HepG2 (cell line): ENCODE measurements around the gene SEPTIN2. TPM values are rescaled to one million over a fixed set of nuclear protein-coding genes. Genes with fewer than 3 reads are reported as not detected.

Experiments used
- ARNTL ChIP-seq: sonication (generic); formaldehyde crosslinking; IDR thresholded peaks from 2 replicates; pipeline ENCODE4 v1.4.0; 2020; ENCODE audit warnings: mild to moderate bottlenecking, missing genetic modification reagents
- CAMTA2 ChIP-seq: sonication (generic); formaldehyde crosslinking; IDR thresholded peaks from 2 replicates; pipeline ENCODE4 v1.4.0; 2020; ENCODE audit warnings: mild to moderate bottlenecking, missing genetic modification reagents, borderline replicate concordance
- HNF1B ChIP-seq: sonication (generic); formaldehyde crosslinking; IDR thresholded peaks from 2 replicates; pipeline ENCODE4 v1.5.1; 2020; ENCODE audit warnings: mild to moderate bottlenecking, moderate library complexity, missing genetic modification reagents
- HNF4A ChIP-seq: sonication (generic); formaldehyde crosslinking; IDR thresholded peaks from 2 replicates; pipeline ENCODE4 v1.4.0; 2020; ENCODE audit warnings: missing genetic modification reagents
- LCORL ChIP-seq, 2 experiments: fragments of 450-650 bp in 1 of 2; sonication (generic) in 1 of 2; formaldehyde crosslinking in 1 of 2; IDR thresholded peaks; 2 replicates each; pipeline versions ENCODE4 v1.5.0 to v1.6.1; 2017 to 2020; ENCODE audit warnings: antibody characterized with exemption in 1 of 2, missing genetic modification reagents in 1 of 2
- MAFF ChIP-seq: IDR thresholded peaks from 2 replicates; pipeline ENCODE4 v1.6.1; 2011; ENCODE audit warnings: low read depth, low read length, improper control_type of control experiment
- NKX3-1 ChIP-seq: sonication (generic); formaldehyde crosslinking; IDR thresholded peaks from 2 replicates; pipeline ENCODE4 v1.5.0; 2020; ENCODE audit warnings: missing genetic modification reagents
- NR0B2 ChIP-seq: sonication (generic); formaldehyde crosslinking; IDR thresholded peaks from 2 replicates; pipeline ENCODE4 v1.4.0; 2020; ENCODE audit warnings: mild to moderate bottlenecking, missing genetic modification reagents
- RAD21 ChIP-seq: fragments of 450-650 bp; formaldehyde crosslinking; IDR thresholded peaks from 2 replicates; pipeline ENCODE4 v1.5.0; 2020; ENCODE audit warnings: mild to moderate bottlenecking
- RBM39 ChIP-seq: fragments of 200-400 bp; formaldehyde crosslinking; IDR thresholded peaks from one replicate; pipeline ENCODE4 v1.6.1; 2018; ENCODE audit warnings: antibody characterized with exemption, mild to moderate bottlenecking, low read depth, low read length; ENCODE audit not compliant: poor library complexity, severe bottlenecking
- SAFB2 ChIP-seq: sonication (generic); formaldehyde crosslinking; IDR thresholded peaks from 2 replicates; pipeline ENCODE4 v1.5.1; 2020; ENCODE audit warnings: missing genetic modification reagents, low read depth, mild to moderate bottlenecking, borderline replicate concordance
- SOX13 ChIP-seq, 3 experiments: fragments of 450-650 bp in 1 of 3; sonication (generic) in 1 of 3; formaldehyde crosslinking in 1 of 3; IDR thresholded peaks in 2 of 3; conservative IDR thresholded peaks in 1 of 3; 2 replicates each; pipeline versions ENCODE4 v1.5.0 to v1.6.1; 2016 to 2020; ENCODE audit warnings: antibody characterized with exemption in 1 of 3, mild to moderate bottlenecking in 1 of 3, missing compliant biosample characterization in 1 of 3, missing genetic modification reagents in 1 of 3, moderate library complexity in 1 of 3
- TRIM22 ChIP-seq: fragments of 450-650 bp; IDR thresholded peaks from 2 replicates; pipeline ENCODE4 v1.6.1; 2017
- ZFX ChIP-seq: sonication (generic); formaldehyde crosslinking; IDR thresholded peaks from 2 replicates; pipeline ENCODE4 v1.4.0; 2020; ENCODE audit warnings: mild to moderate bottlenecking, low read depth, missing genetic modification reagents, moderate library complexity
- ZNF510 ChIP-seq: sonication (generic); formaldehyde crosslinking; IDR thresholded peaks from 2 replicates; pipeline ENCODE4 v1.4.0; 2020; ENCODE audit warnings: low read depth, mild to moderate bottlenecking, missing genetic modification reagents
- ZNF615 ChIP-seq: sonication (generic); formaldehyde crosslinking; IDR thresholded peaks from 2 replicates; pipeline ENCODE4 v1.5.0; 2020; ENCODE audit warnings: mild to moderate bottlenecking, missing genetic modification reagents, borderline replicate concordance
- ZNF639 ChIP-seq: conservative IDR thresholded peaks from 2 replicates; pipeline ENCODE4 v1.6.1; 2018; ENCODE audit warnings: missing genetic modification reagents
- ZNF710 ChIP-seq: sonication (generic); formaldehyde crosslinking; IDR thresholded peaks from 2 replicates; pipeline ENCODE4 v1.5.0; 2020; ENCODE audit warnings: mild to moderate bottlenecking, missing genetic modification reagents, borderline replicate concordance
- ZNF790 ChIP-seq: sonication (generic); formaldehyde crosslinking; IDR thresholded peaks from 2 replicates; pipeline ENCODE4 v1.8.0; 2022; ENCODE audit warnings: missing genetic modification reagents, mild to moderate bottlenecking, borderline replicate concordance
- ZSCAN12 ChIP-seq: sonication (generic); formaldehyde crosslinking; IDR thresholded peaks from 2 replicates; pipeline ENCODE4 v1.9.0; 2021; ENCODE audit warnings: mild to moderate bottlenecking, missing genetic modification reagents
- polyA plus RNA-seq, 8 experiments: library from polyadenylated mRNA; depleted of rRNA in 3 of 8; stranded (reverse) in 7 of 8; unstranded in 1 of 8; fragments of >200 nt; fragmentation: Illumina TruSeq in 4 of 8; extraction: Trizol in 4 of 8; gene quantifications; 2 replicates each; pipeline versions ENCODE4 v1.2.1 to v1.2.3, GENCODE V29; 2011 to 2016; ENCODE audit warnings: low read depth in 4 of 8, missing spikeins in 1 of 8, mixed read lengths in 1 of 8; ENCODE audit not compliant: insufficient read depth in 1 of 8
- total RNA-seq, 5 experiments: library from RNA; depleted of rRNA; stranded (reverse); fragments of >200 nt; fragmentation: Illumina TruSeq; extraction: Trizol; gene quantifications; 2 replicates each; pipeline ENCODE4 v1.2.3, GENCODE V29; 2016; ENCODE audit warnings: low read depth in 1 of 5

Gene SEPTIN2
- total and polyA plus RNA-seq, 2 of the 13 experiments (the other 11 are each of a cell fraction or from before 2014, with no cell fraction given) = 493 to 733 TPM

GRCh38 chr2:241315093-241315878 is 439 bp upstream of the SEPTIN2 start, which contains the start of gene HDLBP (continued):
- TF ChIP-seq TRIM22 = no peak
- TF ChIP-seq ZNF510 = peak; percentile 98
- peak; percentile 26; the same call in 1 of the 2 replicates for TF ChIP-seq NKX3-1 (CRISPR knock-in tag)
- no peak for TF ChIP-seq NR0B2 (CRISPR knock-in tag)
- TF ChIP-seq ZFX (CRISPR knock-in tag) = peak; percentile 95
- peak; percentile 97 for TF ChIP-seq CAMTA2 (CRISPR knock-in tag)
- TF ChIP-seq ARNTL (CRISPR knock-in tag) = peak; percentile 85; the same call in 1 of the 2 replicates
- TF ChIP-seq ZSCAN12 = peak; percentile 82; the same call in 1 of the 2 replicates
- TF ChIP-seq ZNF790 (CRISPR knock-in tag) = peak; percentile 93; the same call in 1 of the 2 replicates
- no peak; the same call in 1 of the 2 replicates for TF ChIP-seq SAFB2 (CRISPR knock-in tag)
- no peak; the same call in 1 of the 2 replicates for TF ChIP-seq RAD21 (CRISPR knock-in tag)
- peak; percentile 98 for TF ChIP-seq HNF1B (CRISPR knock-in tag)
- peak; percentile 93 for TF ChIP-seq RBM39
- no peak for TF ChIP-seq LCORL (IDR thresholded peaks at IDR 0.05)
- TF ChIP-seq LCORL (CRISPR knock-in tag; IDR thresholded peaks at IDR 0.05) = peak; percentile 82
- TF ChIP-seq HNF4A (CRISPR knock-in tag) = peak; percentile 23
- TF ChIP-seq ZNF615 (CRISPR knock-in tag) = peak; percentile 92; the same call in 1 of the 2 replicates
- TF ChIP-seq MAFF = no peak
- TF ChIP-seq ZNF710 = peak; percentile 78; the same call in 1 of the 2 replicates
- 0 out of 2 replicates have a peak, but pooled peaks have one; percentile 24 for TF ChIP-seq SOX13 (IDR thresholded peaks at IDR 0.05)
- TF ChIP-seq SOX13 (CRISPR knock-in tag; conservative IDR thresholded peaks at IDR 0.05 in 1 of 2, IDR thresholded peaks at IDR 0.05 in 1 of 2) = 0 out of 4 replicates have a peak, but pooled peaks of 1 of the 2 experiments have one; percentile 23
- peak; percentile 87 for TF ChIP-seq ZNF639 (CRISPR knock-in tag)
